ENCODE data around the gene A2M.
"Not testable (repeated sequence)": the region's sequence is repeated elsewhere in the genome, so short reads cannot be mapped to it uniquely, and the experiment has no call there.

A2M gene

GRCh38 chr12:9115731-9116559, at the start of gene A2M:
A2M (minus strand) TSS chr12:9115919; CDS start chr12:9115849, 70 bp downstream.
- DNase-seq: no peak

GRCh38 chr12:9163392-9163791, 47.7 kb upstream of the A2M start:
- DNase-seq: no peak

GRCh38 chr12:9156119-9156518, 40.4 kb upstream of the A2M start:
- DNase-seq: no peak

GRCh38 chr12:9149372-9149771, 33.7 kb upstream of the A2M start:
- no peak for DNase-seq

GRCh38 chr12:9148926-9149325, 33.2 kb upstream of the A2M start:
- no peak for DNase-seq

- DNase-seq: no peak
These were observed 31.7 kb upstream of the A2M start for GRCh38 chr12:9147461-9147860.

GRCh38 chr12:9144730-9145106, 29.0 kb upstream of the A2M start:
- DNase-seq: no peak

- no peak for DNase-seq
These were observed 28.4 kb upstream of the A2M start for GRCh38 chr12:9143929-9144729.

GRCh38 chr12:9143137-9143536, 27.4 kb upstream of the A2M start:
- no peak for DNase-seq

- DNase-seq: not testable (repeated sequence)
These were observed 24.0 kb upstream of the A2M start for GRCh38 chr12:9139588-9140290.

GRCh38 chr12:9135903-9136310, 20.2 kb upstream of the A2M start:
- no peak for DNase-seq

GRCh38 chr12:9134981-9135628, 19.4 kb upstream of the A2M start:
- no peak for DNase-seq

GRCh38 chr12:9133216-9133916, 17.6 kb upstream of the A2M start:
- DNase-seq: no peak

- no peak for DNase-seq
These were observed 16.4 kb upstream of the A2M start for GRCh38 chr12:9132008-9132535.

- no peak for DNase-seq
These were observed 14.5 kb upstream of the A2M start for GRCh38 chr12:9130244-9130643.

- DNase-seq: no peak
These were observed 12.4 kb upstream of the A2M start for GRCh38 chr12:9127936-9128663.

- no peak for DNase-seq
These were observed 11.8 kb upstream of the A2M start for GRCh38 chr12:9127484-9127883.

- no peak for DNase-seq
These were observed 8.8 kb upstream of the A2M start for GRCh38 chr12:9124383-9125031.

GRCh38 chr12:9123781-9124382, 8.2 kb upstream of the A2M start:
- no peak for DNase-seq

GRCh38 chr12:9122091-9122609, 6.4 kb upstream of the A2M start:
- no peak for DNase-seq

Measured in NCI-H345 (cell line).